Measurements from ENCODE around the gene STPG3. TPM values are rescaled to one million over a fixed set of nuclear protein-coding genes. Genes with fewer than 3 reads are reported as not detected.

STPG3 gene
- total and polyA plus RNA-seq, 9 of the 15 experiments (the other 6 are each of a cell fraction or from before 2014, with no cell fraction given) = not detected

GRCh38 chr9:137268538-137269201 lies 17.6 kb downstream of the STPG3 start (continued):
- TF ChIP-seq, protein P1, sequence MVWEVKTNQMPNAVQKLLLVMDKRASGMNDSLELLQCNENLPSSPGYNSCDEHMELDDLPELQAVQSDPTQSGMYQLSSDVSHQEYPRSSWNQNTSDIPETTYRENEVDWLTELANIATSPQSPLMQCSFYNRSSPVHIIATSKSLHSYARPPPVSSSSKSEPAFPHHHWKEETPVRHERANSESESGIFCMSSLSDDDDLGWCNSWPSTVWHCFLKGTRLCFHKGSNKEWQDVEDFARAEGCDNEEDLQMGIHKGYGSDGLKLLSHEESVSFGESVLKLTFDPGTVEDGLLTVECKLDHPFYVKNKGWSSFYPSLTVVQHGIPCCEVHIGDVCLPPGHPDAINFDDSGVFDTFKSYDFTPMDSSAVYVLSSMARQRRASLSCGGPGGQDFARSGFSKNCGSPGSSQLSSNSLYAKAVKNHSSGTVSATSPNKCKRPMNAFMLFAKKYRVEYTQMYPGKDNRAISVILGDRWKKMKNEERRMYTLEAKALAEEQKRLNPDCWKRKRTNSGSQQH (CRISPR knock-in tag; IDR thresholded peaks at IDR 0.05) = peak; percentile 90; the same call in 1 of the 2 replicates
- peak; percentile 95 for TF ChIP-seq SMAD4 (CRISPR knock-in tag; conservative IDR thresholded peaks at IDR 0.05)
- TF ChIP-seq CBFA2T3 (IDR thresholded peaks at IDR 0.05) = peak; percentile 75
- TF ChIP-seq NFE2 (IDR thresholded peaks at IDR 0.05; ENCODE audit: low read depth) = peak; percentile 97
- TF ChIP-seq TAL1 (IDR thresholded peaks at IDR 0.05) = 0 out of 2 replicates have a peak, but pooled peaks have one; percentile 32
- TF ChIP-seq EP400 (IDR thresholded peaks at IDR 0.05) = peak; percentile 80
- TF ChIP-seq, protein P2, sequence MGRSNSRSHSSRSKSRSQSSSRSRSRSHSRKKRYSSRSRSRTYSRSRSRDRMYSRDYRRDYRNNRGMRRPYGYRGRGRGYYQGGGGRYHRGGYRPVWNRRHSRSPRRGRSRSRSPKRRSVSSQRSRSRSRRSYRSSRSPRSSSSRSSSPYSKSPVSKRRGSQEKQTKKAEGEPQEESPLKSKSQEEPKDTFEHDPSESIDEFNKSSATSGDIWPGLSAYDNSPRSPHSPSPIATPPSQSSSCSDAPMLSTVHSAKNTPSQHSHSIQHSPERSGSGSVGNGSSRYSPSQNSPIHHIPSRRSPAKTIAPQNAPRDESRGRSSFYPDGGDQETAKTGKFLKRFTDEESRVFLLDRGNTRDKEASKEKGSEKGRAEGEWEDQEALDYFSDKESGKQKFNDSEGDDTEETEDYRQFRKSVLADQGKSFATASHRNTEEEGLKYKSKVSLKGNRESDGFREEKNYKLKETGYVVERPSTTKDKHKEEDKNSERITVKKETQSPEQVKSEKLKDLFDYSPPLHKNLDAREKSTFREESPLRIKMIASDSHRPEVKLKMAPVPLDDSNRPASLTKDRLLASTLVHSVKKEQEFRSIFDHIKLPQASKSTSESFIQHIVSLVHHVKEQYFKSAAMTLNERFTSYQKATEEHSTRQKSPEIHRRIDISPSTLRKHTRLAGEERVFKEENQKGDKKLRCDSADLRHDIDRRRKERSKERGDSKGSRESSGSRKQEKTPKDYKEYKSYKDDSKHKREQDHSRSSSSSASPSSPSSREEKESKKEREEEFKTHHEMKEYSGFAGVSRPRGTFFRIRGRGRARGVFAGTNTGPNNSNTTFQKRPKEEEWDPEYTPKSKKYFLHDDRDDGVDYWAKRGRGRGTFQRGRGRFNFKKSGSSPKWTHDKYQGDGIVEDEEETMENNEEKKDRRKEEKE (IDR thresholded peaks at IDR 0.05; ENCODE audit: borderline replicate concordance in 1 of 2, control insufficient read depth in 1 of 2, low read depth in 2 of 2, low read length in 1 of 2) = peak in 1 of 2 experiments; percentile 71; a peak in 1 of 4 replicates
- no peak for TF ChIP-seq JUN (IDR thresholded peaks at IDR 0.05; ENCODE audit: borderline replicate concordance, low read depth, low read length)
- TF ChIP-seq JUN (CRISPR knock-in tag; IDR thresholded peaks at IDR 0.05; ENCODE audit: borderline replicate concordance) = 0 out of 2 replicates have a peak, but pooled peaks have one; percentile 21
- peak; percentile 55; the same call in 1 of the 2 replicates for TF ChIP-seq SMARCA5 (IDR thresholded peaks at IDR 0.05)
- peak; percentile 70; the same call in 1 of the 2 replicates for TF ChIP-seq NR2C2 (CRISPR knock-in tag; IDR thresholded peaks at IDR 0.05)
- TF ChIP-seq NR2C2 (tag; IDR thresholded peaks at IDR 0.05) = peak; percentile 70
- peak; percentile 88 for TF ChIP-seq LEF1 (IDR thresholded peaks at IDR 0.05)
- TF ChIP-seq FUS (optimal IDR thresholded peaks at IDR 0.05; ENCODE audit: low read depth, low read length) = no peak
- peak; percentile 33; the same call in 1 of the 2 replicates for TF ChIP-seq TCF3 (CRISPR knock-in tag; IDR thresholded peaks at IDR 0.05)
- TF ChIP-seq PHB (CRISPR knock-in tag; IDR thresholded peaks at IDR 0.05) = no peak
- peak; percentile 98 for TF ChIP-seq HLTF (IDR thresholded peaks at IDR 0.05)
- TF ChIP-seq NBN (IDR thresholded peaks at IDR 0.05; ENCODE audit: low read depth) = peak; percentile 88
- TF ChIP-seq CC2D1A (IDR thresholded peaks at IDR 0.05) = 0 out of 2 replicates have a peak, but pooled peaks have one; percentile 51
- TF ChIP-seq MTA1 (IDR thresholded peaks at IDR 0.05; ENCODE audit: borderline replicate concordance) = peak; percentile 82
- no peak for TF ChIP-seq POLR2G (IDR thresholded peaks at IDR 0.05; ENCODE audit: low read depth, low read length)
- TF ChIP-seq ZNF41 (CRISPR knock-in tag; conservative IDR thresholded peaks at IDR 0.05) = no peak
- peak; percentile 95 for TF ChIP-seq BCOR (IDR thresholded peaks at IDR 0.05)
- no peak for TF ChIP-seq NR3C1 (CRISPR knock-in tag; IDR thresholded peaks at IDR 0.05)
- TF ChIP-seq ZBTB26 (CRISPR knock-in tag; IDR thresholded peaks at IDR 0.05) = peak; percentile 95
- TF ChIP-seq MEF2D (tag; conservative IDR thresholded peaks at IDR 0.05; ENCODE audit: low read depth) = peak; percentile 68; the same call in 1 of the 2 replicates
- TF ChIP-seq ZNF584 (CRISPR knock-in tag; IDR thresholded peaks at IDR 0.05; ENCODE audit: low read depth) = no peak
